Dedifferentiated amniotic fluid mesenchymal stem cell (primary cell): ENCODE results near the gene CBX6.
"Not testable (repeated sequence)": the region's sequence is repeated elsewhere in the genome, so short reads cannot be mapped to it uniquely, and the experiment has no call there.

Experiments
- DNase-seq: peaks from one replicate; pipeline ENCODE4 v3.0.0-alpha.2; 2016; ENCODE audit errors: extremely low spot score

The CBX6 gene

GRCh38 chr22:38872172-38872830 lies at the start of gene CBX6:
Gene CBX6, minus strand, starts transcription at chr22:38872216. Its CDS starts 26 bp downstream, at chr22:38872190.
- DNase-seq: peak; percentile 89

GRCh38 chr22:38921806-38922205 lies 49.8 kb upstream of the CBX6 start:
- DNase-seq: no peak

- DNase-seq: no peak
Measured at GRCh38 chr22:38921120-38921519, 49.1 kb upstream of the CBX6 start.

- no peak for DNase-seq
Measured at GRCh38 chr22:38919631-38920190, 47.7 kb upstream of the CBX6 start.

- no peak for DNase-seq
Measured at GRCh38 chr22:38911434-38911833, 39.4 kb upstream of the CBX6 start.

- no peak for DNase-seq
Measured at GRCh38 chr22:38907767-38908166, 35.8 kb upstream of the CBX6 start.

- DNase-seq: no peak
Measured at GRCh38 chr22:38906052-38906451, 34.0 kb upstream of the CBX6 start.

GRCh38 chr22:38904052-38904617 lies 32.1 kb upstream of the CBX6 start:
- DNase-seq: not testable (repeated sequence)

- no peak for DNase-seq
Measured at GRCh38 chr22:38901111-38901641, 29.2 kb upstream of the CBX6 start.

GRCh38 chr22:38900677-38901076 lies 28.7 kb upstream of the CBX6 start:
- no peak for DNase-seq

GRCh38 chr22:38891256-38891655 lies 19.2 kb upstream of the CBX6 start:
- DNase-seq: no peak

- DNase-seq: no peak
Measured at GRCh38 chr22:38890377-38890776, 18.4 kb upstream of the CBX6 start.

GRCh38 chr22:38886333-38886732 lies 14.3 kb upstream of the CBX6 start:
- DNase-seq: no peak

GRCh38 chr22:38882972-38883622 lies 11.1 kb upstream of the CBX6 start:
- DNase-seq: no peak

GRCh38 chr22:38881997-38882879 lies 10.2 kb upstream of the CBX6 start:
- no peak for DNase-seq

- peak; percentile 71 for DNase-seq
Measured at GRCh38 chr22:38881464-38881871, 9.5 kb upstream of the CBX6 start.

- DNase-seq: no peak
Measured at GRCh38 chr22:38879961-38880360, 7.9 kb upstream of the CBX6 start.

- DNase-seq: no peak
Measured at GRCh38 chr22:38879108-38879729, 7.2 kb upstream of the CBX6 start.

GRCh38 chr22:38878001-38878400 lies 6.0 kb upstream of the CBX6 start:
- DNase-seq: no peak

GRCh38 chr22:38874529-38875222 lies 2.7 kb upstream of the CBX6 start:
- DNase-seq: no peak
